SK-N-SH treated with all-trans-retinoic acid at 6 μM for 48 hours (cell line): Measurements from ENCODE around the gene SLC51B.

Source experiments
- ATAC-seq: fragments of 200-7000 bp; cut with Tn5 transposase; 3 replicates; pipeline ENCODE4 v1.9.1; 2020; ENCODE audit warnings: mild to moderate bottlenecking, moderate library complexity
- GLIS3 ChIP-seq: fragments of 250-450 bp; sonication (Bioruptor Pico); IDR thresholded peaks from 2 replicates; pipeline ENCODE4 v1.5.0; 2020; ENCODE audit warnings: mild to moderate bottlenecking, moderate library complexity
- OSR1 ChIP-seq: fragments of 250-450 bp; sonication (Bioruptor Pico); IDR thresholded peaks from 2 replicates; pipeline ENCODE4 v1.8.0; 2022; ENCODE audit warnings: moderate library complexity, mild to moderate bottlenecking, inconsistent platforms
- PPARA ChIP-seq: fragments of 250-450 bp; sonication (Bioruptor Pico); IDR thresholded peaks from 2 replicates; pipeline ENCODE4 v1.5.0; 2020; ENCODE audit warnings: mild to moderate bottlenecking, borderline replicate concordance
- RARB ChIP-seq: fragments of 250-450 bp; sonication (Bioruptor Pico); IDR thresholded peaks from 2 replicates; pipeline ENCODE4 v1.8.0; 2021; ENCODE audit warnings: mild to moderate bottlenecking, moderate library complexity
- SNAI2 ChIP-seq: fragments of 250-450 bp; sonication (Bioruptor Pico); IDR thresholded peaks from 2 replicates; pipeline ENCODE4 v1.5.0; 2020; ENCODE audit warnings: mild to moderate bottlenecking, moderate library complexity
- TCF4 ChIP-seq: fragments of 250-450 bp; sonication (Bioruptor Pico); IDR thresholded peaks from 2 replicates; pipeline ENCODE4 v1.8.0; 2021; ENCODE audit warnings: mild to moderate bottlenecking, moderate library complexity, borderline replicate concordance
- TOX ChIP-seq: fragments of 250-450 bp; sonication (Bioruptor Pico); IDR thresholded peaks from 2 replicates; pipeline ENCODE4 v1.8.0; 2021; ENCODE audit warnings: mild to moderate bottlenecking, moderate library complexity, borderline replicate concordance
- ZC3H10 ChIP-seq: fragments of 250-450 bp; sonication (Bioruptor Pico); IDR thresholded peaks from 2 replicates; pipeline ENCODE4 v1.5.1; 2021; ENCODE audit warnings: mild to moderate bottlenecking, moderate library complexity
- ZFP3 ChIP-seq: fragments of 250-450 bp; sonication (Bioruptor Pico); IDR thresholded peaks from 2 replicates; pipeline ENCODE4 v1.5.0; 2020; ENCODE audit warnings: mild to moderate bottlenecking, moderate library complexity
- ZFP30 ChIP-seq: fragments of 450-650 bp; formaldehyde crosslinking; IDR thresholded peaks from 2 replicates; pipeline ENCODE4 v1.5.0; 2022; ENCODE audit warnings: mild to moderate bottlenecking, moderate library complexity
- ZNF565 ChIP-seq: fragments of 450-650 bp; formaldehyde crosslinking; conservative IDR thresholded peaks from 2 replicates; pipeline ENCODE4 v1.5.0; 2020; ENCODE audit warnings: low read depth, mild to moderate bottlenecking, moderate library complexity
- ZNF70 ChIP-seq: fragments of 450-650 bp; formaldehyde crosslinking; IDR thresholded peaks from 2 replicates; pipeline ENCODE4 v1.5.0; 2020; ENCODE audit warnings: mild to moderate bottlenecking, moderate library complexity
- TF ChIP-seq, protein P1 (sequence below): fragments of 250-450 bp; sonication (Bioruptor Pico); IDR thresholded peaks from 2 replicates; pipeline ENCODE4 v1.5.0; 2020; ENCODE audit warnings: mild to moderate bottlenecking, moderate library complexity
- TF ChIP-seq, protein P2 (sequence below): fragments of 250-450 bp; sonication (Bioruptor Pico); IDR thresholded peaks from 2 replicates; pipeline ENCODE4 v1.8.0; 2021; ENCODE audit warnings: low read depth, mild to moderate bottlenecking, moderate library complexity, borderline replicate concordance
- TF ChIP-seq, protein P3 (sequence below): fragments of 250-450 bp; sonication (Bioruptor Pico); IDR thresholded peaks from 2 replicates; pipeline ENCODE4 v1.5.1; 2020; ENCODE audit warnings: low read depth, mild to moderate bottlenecking, moderate library complexity

The SLC51B gene

DNA sequence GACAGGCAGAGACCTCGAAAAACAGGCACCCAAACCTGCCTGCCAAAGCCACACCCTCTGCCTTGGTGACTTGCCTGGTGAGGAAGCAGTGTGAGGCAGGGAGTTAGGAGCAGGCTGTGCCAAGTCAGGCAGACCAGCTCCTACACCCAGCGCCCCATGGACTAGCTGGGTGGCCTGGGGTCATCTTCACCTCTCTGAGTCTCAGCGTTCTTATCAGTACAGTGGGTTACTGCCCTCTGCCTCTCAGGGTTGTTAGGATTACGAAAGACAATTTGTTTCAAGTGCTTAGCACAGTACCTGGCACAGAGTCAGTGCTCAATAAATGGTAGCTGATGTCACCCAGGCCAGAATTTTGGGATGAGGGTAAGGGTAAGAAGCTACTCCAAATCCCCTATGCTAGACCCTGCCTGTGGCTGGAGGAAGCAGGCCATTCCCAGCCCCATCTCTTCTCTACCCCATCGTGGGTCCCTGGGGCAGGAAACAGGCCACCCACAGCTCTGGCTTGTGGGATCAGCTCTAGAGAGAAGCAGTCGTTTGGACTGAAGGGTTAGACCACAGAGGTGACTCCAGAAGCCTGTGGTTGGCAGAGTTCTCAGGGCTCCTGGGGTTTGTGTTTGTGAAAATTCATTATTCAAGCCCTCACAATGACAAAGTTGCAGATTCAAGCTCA is 10.1 kb downstream of the SLC51B start:
- TF ChIP-seq, protein P1, sequence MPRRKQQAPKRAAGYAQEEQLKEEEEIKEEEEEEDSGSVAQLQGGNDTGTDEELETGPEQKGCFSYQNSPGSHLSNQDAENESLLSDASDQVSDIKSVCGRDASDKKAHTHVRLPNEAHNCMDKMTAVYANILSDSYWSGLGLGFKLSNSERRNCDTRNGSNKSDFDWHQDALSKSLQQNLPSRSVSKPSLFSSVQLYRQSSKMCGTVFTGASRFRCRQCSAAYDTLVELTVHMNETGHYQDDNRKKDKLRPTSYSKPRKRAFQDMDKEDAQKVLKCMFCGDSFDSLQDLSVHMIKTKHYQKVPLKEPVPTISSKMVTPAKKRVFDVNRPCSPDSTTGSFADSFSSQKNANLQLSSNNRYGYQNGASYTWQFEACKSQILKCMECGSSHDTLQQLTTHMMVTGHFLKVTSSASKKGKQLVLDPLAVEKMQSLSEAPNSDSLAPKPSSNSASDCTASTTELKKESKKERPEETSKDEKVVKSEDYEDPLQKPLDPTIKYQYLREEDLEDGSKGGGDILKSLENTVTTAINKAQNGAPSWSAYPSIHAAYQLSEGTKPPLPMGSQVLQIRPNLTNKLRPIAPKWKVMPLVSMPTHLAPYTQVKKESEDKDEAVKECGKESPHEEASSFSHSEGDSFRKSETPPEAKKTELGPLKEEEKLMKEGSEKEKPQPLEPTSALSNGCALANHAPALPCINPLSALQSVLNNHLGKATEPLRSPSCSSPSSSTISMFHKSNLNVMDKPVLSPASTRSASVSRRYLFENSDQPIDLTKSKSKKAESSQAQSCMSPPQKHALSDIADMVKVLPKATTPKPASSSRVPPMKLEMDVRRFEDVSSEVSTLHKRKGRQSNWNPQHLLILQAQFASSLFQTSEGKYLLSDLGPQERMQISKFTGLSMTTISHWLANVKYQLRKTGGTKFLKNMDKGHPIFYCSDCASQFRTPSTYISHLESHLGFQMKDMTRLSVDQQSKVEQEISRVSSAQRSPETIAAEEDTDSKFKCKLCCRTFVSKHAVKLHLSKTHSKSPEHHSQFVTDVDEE (CRISPR knock-in tag) = no peak
- TF ChIP-seq GLIS3 (CRISPR knock-in tag) (no peak), ZNF565 (no peak)
- TF ChIP-seq, all 23 proteins: peak for 0

DNA sequence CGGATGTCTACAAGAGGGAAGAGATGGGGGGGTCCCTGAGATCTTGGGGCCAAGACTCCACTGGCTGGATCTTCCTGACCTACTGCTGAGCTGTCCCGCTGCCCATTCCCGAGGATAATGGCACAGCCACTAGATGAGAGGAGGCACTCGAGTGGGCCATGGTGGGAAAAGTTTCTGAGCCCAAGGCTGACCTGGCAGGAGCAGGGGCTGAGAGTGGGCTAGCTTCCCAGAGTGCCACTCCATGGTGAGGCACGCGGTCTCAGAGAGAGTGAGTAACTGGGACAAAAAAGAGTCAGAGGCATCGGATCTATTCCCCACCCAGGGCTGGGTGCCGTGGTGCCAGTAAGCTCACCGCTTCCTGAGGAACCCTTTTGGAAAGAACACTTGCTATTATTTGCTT is 10.9 kb downstream of the SLC51B start:
- no peak for ATAC-seq
- no peak for TF ChIP-seq ZFP30 (CRISPR knock-in tag)
- TF ChIP-seq, protein P2, sequence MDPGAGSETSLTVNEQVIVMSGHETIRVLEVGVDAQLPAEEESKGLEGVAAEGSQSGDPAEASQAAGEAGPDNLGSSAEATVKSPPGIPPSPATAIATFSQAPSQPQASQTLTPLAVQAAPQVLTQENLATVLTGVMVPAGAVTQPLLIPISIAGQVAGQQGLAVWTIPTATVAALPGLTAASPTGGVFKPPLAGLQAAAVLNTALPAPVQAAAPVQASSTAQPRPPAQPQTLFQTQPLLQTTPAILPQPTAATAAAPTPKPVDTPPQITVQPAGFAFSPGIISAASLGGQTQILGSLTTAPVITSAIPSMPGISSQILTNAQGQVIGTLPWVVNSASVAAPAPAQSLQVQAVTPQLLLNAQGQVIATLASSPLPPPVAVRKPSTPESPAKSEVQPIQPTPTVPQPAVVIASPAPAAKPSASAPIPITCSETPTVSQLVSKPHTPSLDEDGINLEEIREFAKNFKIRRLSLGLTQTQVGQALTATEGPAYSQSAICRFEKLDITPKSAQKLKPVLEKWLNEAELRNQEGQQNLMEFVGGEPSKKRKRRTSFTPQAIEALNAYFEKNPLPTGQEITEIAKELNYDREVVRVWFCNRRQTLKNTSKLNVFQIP (CRISPR knock-in tag) = no peak
- no peak for TF ChIP-seq RARB (CRISPR knock-in tag)

More for the DNA sequence above, 10.1 kb downstream of the SLC51B start:
- no peak for ATAC-seq

DNA sequence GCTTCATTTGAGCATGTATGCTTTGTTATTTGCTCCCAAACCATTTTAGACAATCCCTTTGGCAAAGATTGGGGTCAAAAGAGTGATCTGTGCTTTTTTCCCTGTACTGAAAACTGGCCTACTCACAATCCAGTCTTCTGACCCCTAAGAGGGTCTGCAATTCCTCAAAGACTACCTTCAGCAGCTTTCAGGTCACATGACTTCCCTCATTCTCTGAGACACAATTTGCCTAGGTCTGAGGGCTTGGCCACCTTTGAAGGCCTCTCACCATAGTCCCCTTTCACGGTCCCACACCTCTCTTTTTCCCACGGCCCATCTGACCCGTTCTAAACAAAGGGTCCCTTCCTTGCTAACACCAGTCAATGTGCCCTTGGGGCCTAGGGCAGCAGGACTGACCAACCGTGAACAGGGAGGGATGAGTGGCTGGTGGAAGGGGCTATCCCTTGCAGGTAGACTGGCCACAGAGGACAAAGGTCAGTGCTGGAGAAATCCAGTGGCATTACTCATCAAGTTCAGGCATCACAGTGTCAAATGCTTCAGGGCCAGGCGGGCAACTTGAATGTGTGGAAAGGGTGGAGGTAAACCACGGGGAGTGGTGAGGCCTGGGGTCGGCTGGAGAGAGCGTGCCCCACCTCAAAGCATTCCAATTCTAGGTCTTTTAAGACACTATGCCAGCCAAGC is 11.8 kb downstream of the SLC51B start:
- no peak for ATAC-seq
- TF ChIP-seq RARB (CRISPR knock-in tag) (no peak), TOX (CRISPR knock-in tag) (no peak), ZFP3 (CRISPR knock-in tag) (no peak), TCF4 (CRISPR knock-in tag) (no peak), SNAI2 (CRISPR knock-in tag) (no peak)

DNA sequence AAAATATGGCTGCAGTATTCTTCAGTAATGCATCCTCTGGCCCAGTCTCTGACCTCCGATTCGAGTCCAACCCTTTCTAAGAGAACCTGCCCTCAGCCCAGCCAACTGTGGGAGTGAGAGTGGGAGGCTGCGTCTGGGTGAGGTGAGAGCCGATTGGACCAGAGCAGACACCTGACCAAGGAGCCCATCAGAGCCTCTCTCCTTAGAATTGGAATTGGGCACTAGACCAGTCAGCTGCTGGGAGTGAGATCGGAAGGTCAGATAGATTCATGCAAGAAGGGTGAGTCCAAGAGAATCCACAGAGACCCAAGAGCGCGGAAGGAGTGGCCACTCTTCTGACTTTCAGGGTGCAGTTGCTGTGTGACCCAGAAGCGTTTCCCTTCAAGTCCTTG is 12.4 kb downstream of the SLC51B start:
- ATAC-seq = no peak
- TF ChIP-seq, protein P1 (CRISPR knock-in tag) = no peak
- no peak for TF ChIP-seq PPARA (CRISPR knock-in tag)
- TF ChIP-seq, all 23 proteins: peak for 0

DNA sequence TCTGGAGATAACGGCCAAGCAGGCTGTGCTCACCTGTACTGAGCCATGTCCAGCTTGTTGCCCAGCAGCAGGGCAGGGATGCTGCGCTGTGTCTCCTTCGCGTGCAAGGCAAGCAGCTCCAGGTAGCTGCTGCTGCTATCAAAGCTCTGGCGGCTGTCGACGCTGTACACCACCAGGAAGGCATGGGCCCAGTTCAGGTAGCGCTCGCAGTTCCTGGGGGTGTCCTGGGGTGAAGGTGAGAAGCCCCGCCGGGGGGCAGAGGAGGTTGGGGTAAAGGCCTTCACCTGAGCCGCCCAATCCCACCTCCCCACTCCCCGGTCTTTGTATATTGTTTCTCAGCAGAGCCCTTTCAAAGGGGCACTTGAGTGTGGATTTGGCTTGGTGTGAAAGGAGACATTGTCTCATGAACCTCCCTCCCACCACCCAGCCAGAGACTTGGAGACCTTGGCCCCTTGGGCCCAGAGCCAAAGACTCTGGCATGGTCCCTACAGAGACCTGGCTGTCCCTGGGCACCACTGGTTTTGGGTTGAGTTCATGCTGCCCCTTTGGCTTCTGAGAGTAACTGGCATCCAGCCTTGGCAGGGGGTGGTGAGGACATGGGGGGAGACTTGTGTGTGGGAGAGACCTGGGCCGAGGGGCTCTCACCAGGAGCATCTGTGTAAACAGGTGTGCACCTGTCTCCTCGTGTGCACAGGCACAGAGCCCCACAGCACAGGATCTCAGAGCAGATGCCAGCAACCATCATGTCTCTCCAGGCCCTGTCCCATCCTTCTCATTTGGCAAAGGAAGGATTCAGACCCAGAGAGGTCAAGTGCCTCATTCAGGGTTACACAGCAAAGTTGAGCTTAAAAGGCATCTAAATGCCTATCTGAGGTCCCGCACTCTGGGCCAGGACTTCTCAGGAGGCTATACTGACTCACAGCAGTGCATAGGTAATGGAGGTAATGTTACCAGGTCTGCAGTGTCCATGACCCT is 13.5 kb downstream of the SLC51B start:
- no peak for ATAC-seq
- TF ChIP-seq, protein P1 (CRISPR knock-in tag) = no peak
- no peak for TF ChIP-seq RARB (CRISPR knock-in tag)
- TF ChIP-seq PPARA (CRISPR knock-in tag) = no peak
- TF ChIP-seq, protein P3, sequence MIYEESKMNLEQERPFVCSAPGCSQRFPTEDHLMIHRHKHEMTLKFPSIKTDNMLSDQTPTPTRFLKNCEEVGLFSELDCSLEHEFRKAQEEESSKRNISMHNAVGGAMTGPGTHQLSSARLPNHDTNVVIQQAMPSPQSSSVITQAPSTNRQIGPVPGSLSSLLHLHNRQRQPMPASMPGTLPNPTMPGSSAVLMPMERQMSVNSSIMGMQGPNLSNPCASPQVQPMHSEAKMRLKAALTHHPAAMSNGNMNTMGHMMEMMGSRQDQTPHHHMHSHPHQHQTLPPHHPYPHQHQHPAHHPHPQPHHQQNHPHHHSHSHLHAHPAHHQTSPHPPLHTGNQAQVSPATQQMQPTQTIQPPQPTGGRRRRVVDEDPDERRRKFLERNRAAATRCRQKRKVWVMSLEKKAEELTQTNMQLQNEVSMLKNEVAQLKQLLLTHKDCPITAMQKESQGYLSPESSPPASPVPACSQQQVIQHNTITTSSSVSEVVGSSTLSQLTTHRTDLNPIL (CRISPR knock-in tag) = no peak
- no peak for TF ChIP-seq ZFP3 (CRISPR knock-in tag)
- TF ChIP-seq, protein P2 (CRISPR knock-in tag) = no peak
- TF ChIP-seq TOX (CRISPR knock-in tag) = no peak
- TF ChIP-seq ZFP30 (CRISPR knock-in tag) = no peak
- no peak for TF ChIP-seq ZNF565
- no peak for TF ChIP-seq ZC3H10 (CRISPR knock-in tag)
- no peak for TF ChIP-seq ZNF70 (CRISPR knock-in tag)
- TF ChIP-seq OSR1 (CRISPR knock-in tag) = no peak
